Spleen (tissue), 7 donors: ENCODE results near the gene TUBA8.

Experiments used
- POLR2A ChIP-seq, 3 donors: fragments of 450-650 bp; IDR thresholded peaks; one replicate each; pipeline ENCODE4 v1.5.1; 2017; ENCODE audit warnings: antibody characterized with exemption in 3 of 3, mild to moderate bottlenecking in 1 of 3
- TF ChIP-seq, protein P1 (sequence below), 11 experiments: fragments of 200-600 bp in 7 of 11; fragments of 450-650 bp in 4 of 11; sonication (generic) in 4 of 11; IDR thresholded peaks in 8 of 11; conservative IDR thresholded peaks in 3 of 11; 1 replicate in 7 of 11; 2 replicates in 4 of 11; pipeline versions ENCODE4 v1.4.0 to v1.8.0; 2016 to 2021; ENCODE audit warnings: antibody characterized with exemption in 11 of 11, inconsistent platforms in 4 of 11, mild to moderate bottlenecking in 1 of 11
- donor health status: DM: no; HTN: no; CAD: no; lungs with moderate emphysema.
- donor health status: DM: no; HTN: no; CAD: no.
- donor health status: DM: no; HTN: no; CAD: no.

DNA sequence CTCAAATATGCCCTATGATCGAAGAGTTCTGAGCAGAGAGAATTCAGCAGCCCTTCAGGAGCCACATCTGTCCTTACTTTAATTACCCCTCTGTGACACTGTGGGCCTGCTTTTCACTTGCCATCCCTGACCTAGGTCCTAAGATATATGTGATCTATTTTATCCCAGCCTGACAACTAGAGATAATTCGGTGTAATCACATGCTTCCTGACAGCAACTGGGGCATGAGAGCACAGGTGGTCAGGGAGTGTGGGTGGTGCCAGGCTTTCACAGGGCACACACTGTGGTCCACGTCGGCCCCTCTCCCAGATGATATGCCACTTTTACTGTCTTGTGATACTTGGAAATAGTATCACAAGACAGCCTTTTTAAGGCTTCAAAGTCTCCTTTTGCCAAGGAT lies 3.9 kb downstream of the TUBA8 start:
- TF ChIP-seq, protein P1, sequence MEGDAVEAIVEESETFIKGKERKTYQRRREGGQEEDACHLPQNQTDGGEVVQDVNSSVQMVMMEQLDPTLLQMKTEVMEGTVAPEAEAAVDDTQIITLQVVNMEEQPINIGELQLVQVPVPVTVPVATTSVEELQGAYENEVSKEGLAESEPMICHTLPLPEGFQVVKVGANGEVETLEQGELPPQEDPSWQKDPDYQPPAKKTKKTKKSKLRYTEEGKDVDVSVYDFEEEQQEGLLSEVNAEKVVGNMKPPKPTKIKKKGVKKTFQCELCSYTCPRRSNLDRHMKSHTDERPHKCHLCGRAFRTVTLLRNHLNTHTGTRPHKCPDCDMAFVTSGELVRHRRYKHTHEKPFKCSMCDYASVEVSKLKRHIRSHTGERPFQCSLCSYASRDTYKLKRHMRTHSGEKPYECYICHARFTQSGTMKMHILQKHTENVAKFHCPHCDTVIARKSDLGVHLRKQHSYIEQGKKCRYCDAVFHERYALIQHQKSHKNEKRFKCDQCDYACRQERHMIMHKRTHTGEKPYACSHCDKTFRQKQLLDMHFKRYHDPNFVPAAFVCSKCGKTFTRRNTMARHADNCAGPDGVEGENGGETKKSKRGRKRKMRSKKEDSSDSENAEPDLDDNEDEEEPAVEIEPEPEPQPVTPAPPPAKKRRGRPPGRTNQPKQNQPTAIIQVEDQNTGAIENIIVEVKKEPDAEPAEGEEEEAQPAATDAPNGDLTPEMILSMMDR (IDR thresholded peaks at IDR 0.05 in 8 of 11, conservative IDR thresholded peaks at IDR 0.05 in 3 of 11): no peak
- TF ChIP-seq POLR2A (IDR thresholded peaks at IDR 0.05): no peak
